Muscle of leg (tissue), 11 donors: ENCODE results near the gene CEP350. TPM values are rescaled to one million over a fixed set of nuclear protein-coding genes. Genes with fewer than 3 reads are reported as not detected.
A peak's percentile ranks its signal among the peaks of the same experiment; 100 is the strongest.

ENCODE experiments used
- DNase-seq: peaks from one replicate; pipeline ENCODE4 v3.0.0; 2013
- H3K27ac ChIP-seq: one replicate; pipeline ENCODE4 v1.5.1; 2013; ENCODE audit warnings: mild to moderate bottlenecking, low read length, control low read depth
- H3K27me3 ChIP-seq: one replicate; pipeline ENCODE4 v1.6.1; 2013; ENCODE audit warnings: low read length; ENCODE audit not compliant: control insufficient read depth, insufficient read depth
- H3K36me3 ChIP-seq: one replicate; pipeline ENCODE4 v1.6.1; 2013; ENCODE audit warnings: low read length; ENCODE audit not compliant: control insufficient read depth, insufficient read depth
- H3K4me1 ChIP-seq: one replicate; pipeline ENCODE4 v1.6.1; 2013; ENCODE audit warnings: low read length; ENCODE audit not compliant: control insufficient read depth, insufficient read depth
- H3K4me3 ChIP-seq: one replicate; pipeline ENCODE4 v1.5.1; 2013; ENCODE audit warnings: low read length, control low read depth
- H3K9me3 ChIP-seq: replicated peaks from 2 replicates; pipeline ENCODE4 v1.6.1; 2013; ENCODE audit warnings: low read depth, low read length; ENCODE audit not compliant: control insufficient read depth
- WGBS: methylation state at CpG from one replicate; pipeline ENCODE4 v1.1.5; 2013; ENCODE audit warnings: missing lambda C conversion rate; ENCODE audit not compliant: insufficient coverage; 5-methylcytosine and 5-hydroxymethylcytosine counted together
- polyA plus RNA-seq, 8 donors: library from polyadenylated mRNA; unstranded; fragments of 120-200 nt; gene quantifications; one replicate each; pipeline versions ENCODE4 v1.2.1 to v1.2.3, GENCODE V29; 2013; ENCODE audit warnings: inconsistent platforms in 1 of 8, low replicate concordance in 1 of 8; ENCODE audit not compliant: insufficient read length in 8 of 8, insufficient read depth in 1 of 8
- total RNA-seq: library from RNA; stranded (reverse); fragments of 120-200 nt; gene quantifications from one replicate; pipeline ENCODE4 v1.2.4, GENCODE V29; 2013

The CEP350 gene
- total and polyA plus RNA-seq, 9 donors = 15.8 to 59.3 (median 28.4) TPM

DNA sequence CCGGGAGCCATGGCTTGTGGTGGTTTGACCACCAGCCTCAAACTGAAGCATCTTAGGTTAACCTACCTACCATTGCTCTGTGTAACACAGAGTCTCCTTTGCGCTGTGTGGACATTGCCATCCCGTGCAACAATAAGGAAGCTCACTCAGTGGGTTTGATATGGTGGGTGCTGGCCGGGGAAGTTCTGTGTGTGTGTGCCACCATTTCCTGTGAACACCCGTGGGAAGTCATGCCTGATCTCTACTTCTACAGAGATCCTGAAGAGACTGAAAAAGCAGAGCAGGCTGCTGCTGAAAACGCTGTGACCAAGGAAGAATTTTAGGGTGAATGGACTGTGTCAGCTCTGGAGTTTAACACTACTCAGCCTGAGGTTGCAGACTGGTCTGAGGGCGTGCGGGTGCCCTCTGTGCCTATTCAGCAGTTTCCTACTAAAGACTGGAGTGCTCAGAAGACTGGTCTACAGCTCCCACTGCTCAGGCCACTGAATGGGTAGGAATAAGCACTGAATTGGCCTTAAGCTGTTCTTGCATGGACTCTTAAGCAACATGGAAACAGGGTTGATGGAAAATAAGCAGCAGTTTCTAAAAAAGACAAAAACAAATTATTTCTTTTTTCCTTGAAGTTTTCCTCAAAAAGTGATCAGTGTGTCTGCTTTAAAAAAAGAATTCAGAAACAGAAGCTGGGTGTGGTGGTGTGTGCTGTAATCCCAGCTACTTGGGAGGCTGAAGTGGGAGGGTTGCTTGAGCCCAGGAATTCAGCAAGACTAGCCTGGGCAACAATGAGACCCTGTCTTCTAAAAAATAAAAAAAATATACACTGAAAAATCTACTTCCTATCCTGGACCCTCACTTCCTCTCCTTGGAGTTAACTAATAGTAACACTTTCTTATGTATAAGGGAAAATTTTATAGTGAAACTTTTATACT, 14.6 kb downstream of the CEP350 start:
- Histone ChIP-seq H3K36me3 (peaks cover 11% of the 10 kb centered on the region), H3K9me3 (peaks cover 8% of the 10 kb centered on the region), H3K27me3 (no peaks in the 10 kb centered on the region), H3K4me3 (no peak overlapping the region), H3K4me1 (peaks cover 5% of the 10 kb centered on the region), H3K27ac (no peak overlapping the region)
- peak; percentile 6 for DNase-seq
- 81% methylated on average over 8 of the region's 8 CpGs for WGBS

DNA sequence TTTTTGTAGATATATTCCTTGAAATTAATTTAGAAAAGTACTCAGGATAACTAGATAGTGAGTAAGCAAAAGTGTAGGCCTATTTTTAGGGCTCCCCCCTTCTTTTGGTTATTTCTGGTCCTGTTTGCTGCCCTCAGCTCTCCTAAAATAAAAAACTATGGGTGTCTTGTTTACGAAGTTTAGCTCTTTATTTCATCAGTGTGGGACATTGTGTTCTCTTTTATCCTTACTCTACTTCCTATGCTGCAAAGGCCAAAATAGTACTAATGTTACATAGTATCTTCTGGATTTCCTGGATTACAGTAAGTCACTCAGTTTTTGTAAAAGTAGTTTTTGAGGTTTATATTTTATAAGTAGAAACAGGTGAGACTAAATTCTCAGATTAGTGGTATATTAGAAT, 15.4 kb downstream of the CEP350 start:
- H3K27me3 ChIP-seq = no peaks in the 10 kb centered on the region
- H3K4me1 ChIP-seq = peaks cover 5% of the 10 kb centered on the region
- H3K9me3 ChIP-seq = peaks cover 8% of the 10 kb centered on the region
- no peak overlapping the region for H3K4me3 ChIP-seq
- WGBS = no CpG with 5 or more reads among the region's 1 CpG
- H3K36me3 ChIP-seq = peaks cover 11% of the 10 kb centered on the region
- no peak overlapping the region for H3K27ac ChIP-seq
- no peak for DNase-seq

DNA sequence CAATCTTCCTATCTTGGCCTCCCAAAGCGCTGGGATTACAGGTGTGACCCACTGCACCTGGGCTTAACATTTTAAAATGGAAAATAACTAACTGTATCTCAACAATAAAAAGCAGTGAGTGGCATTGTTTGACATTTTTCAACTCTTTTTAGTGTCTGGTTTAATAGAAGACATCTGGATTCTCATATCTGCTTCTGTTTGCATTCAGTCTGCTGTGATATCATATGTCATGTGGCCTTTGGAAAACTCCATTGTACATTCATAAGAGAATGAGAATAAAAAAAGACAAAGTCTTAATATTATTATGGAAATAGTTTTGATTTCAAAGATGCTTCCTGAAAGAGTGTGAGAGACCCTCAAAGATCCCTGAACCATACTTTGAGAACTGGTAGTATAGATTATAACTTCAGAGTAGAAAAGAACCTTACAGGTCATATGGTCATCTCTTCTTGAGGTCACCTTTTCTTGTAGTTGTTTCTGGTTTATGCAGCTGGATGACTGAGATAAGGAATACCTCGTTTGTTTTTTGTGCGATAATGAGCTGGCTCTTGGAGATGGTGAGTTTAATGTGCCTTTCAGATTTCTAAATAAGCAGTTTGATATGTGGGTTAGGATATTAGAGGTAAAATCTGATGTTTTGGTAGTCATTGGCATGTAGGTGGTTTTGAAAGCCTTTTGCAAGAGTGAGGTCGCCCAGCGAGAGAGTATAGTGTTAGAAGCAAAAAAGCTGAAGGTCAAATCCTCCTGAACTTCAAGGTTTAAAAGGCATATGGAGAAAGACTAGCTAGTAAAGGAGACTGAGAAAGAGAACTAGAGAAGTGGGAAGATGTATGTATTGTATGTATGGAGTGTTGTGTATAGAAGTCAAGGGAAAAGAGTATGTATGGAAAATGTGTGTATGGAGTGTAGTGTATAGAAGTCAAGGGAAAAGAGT, 17.2 kb downstream of the CEP350 start:
- Histone ChIP-seq H3K36me3 (peaks cover 11% of the 10 kb centered on the region), H3K27ac (no peak overlapping the region), H3K4me3 (no peak overlapping the region), H3K27me3 (no peaks in the 10 kb centered on the region), H3K9me3 (no peaks in the 10 kb centered on the region), H3K4me1 (peaks cover 5% of the 10 kb centered on the region)
- no peak for DNase-seq
- WGBS = 98% methylated on average over 4 of the region's 5 CpGs

DNA sequence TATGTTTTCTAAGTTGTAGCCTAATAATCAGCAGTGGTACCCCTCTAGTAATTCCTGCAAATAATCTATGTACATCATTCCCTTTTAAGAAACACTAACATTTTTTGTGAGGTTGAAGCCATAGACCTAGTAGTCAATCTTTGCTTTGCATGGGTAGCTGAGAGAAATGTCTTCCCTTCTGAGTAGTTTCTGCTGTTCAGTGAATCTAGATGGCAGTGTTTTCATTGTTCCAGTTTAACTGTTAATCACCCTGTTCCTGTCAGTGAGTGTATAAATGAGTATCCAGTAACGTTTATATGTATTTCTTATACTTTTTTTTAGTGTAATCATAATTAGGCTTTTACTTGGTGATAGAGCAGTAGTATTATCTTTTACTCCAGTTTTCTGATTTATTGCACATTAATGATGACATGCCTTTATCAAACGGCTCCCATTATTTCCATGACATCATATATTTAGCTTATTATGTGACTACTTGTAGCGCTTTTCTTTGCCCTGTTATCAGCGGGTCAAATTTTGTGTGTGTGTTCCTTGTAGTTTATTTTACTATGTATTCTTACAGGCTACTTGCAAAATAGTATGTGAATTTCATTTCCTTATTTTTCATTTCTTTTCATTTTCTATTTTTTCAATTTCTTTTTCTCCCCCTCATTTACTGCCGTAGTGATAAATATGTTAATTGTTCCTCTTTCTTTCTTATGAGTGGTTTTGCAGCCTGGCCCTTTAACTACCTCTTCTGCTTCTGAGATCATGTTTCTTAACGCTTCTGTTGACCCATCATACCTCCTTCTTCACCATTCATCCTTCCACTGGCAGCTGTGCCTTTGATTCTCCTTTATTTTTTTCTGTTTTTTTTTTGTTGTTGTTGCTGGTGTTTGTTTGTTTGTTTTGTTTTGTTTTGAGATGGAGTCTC, 18.8 kb downstream of the CEP350 start:
- Histone ChIP-seq H3K9me3 (no peaks in the 10 kb centered on the region), H3K27ac (no peak overlapping the region), H3K36me3 (peaks cover 10% of the 10 kb centered on the region), H3K27me3 (no peaks in the 10 kb centered on the region), H3K4me1 (peaks cover 5% of the 10 kb centered on the region), H3K4me3 (no peak overlapping the region)
- no CpG with 5 or more reads among the region's 6 CpGs for WGBS
- DNase-seq = no peak

DNA sequence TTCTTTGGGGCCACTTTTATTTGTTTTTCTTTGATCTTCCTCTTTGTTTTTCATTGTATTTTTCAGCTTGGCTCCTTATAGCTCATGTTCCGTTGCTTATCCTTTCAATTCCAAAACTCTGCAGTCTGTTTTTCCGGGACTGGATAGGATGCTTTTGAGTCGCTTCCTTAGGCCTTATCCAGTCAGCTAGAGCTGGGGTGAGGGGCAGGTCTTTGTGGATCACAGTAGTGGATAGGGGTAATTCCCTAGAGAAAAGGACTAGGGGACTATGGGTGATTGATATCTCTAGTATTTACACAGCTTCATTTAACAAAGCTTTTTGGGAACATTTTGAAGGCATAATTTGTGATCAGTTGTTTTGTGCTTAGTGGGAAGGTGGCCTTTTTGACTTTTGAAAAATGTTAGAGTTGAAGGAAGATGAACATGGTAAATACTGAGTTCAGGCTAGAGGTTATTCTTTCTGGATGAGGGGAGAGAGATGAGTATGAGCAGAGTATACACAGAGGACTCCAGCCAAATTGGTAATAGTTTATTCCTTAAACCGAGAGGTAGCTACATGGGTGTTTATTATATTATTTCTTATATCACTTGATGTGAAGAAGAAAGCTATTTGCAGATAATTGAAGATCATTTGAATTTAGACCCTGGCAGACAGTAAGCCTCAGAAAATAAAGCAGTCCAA, 22.5 kb downstream of the CEP350 start:
- H3K27me3 ChIP-seq = no peaks in the 10 kb centered on the region
- no peak for DNase-seq
- no peak overlapping the region for H3K4me3 ChIP-seq
- H3K4me1 ChIP-seq = no peaks in the 10 kb centered on the region
- no peaks in the 10 kb centered on the region for H3K36me3 ChIP-seq
- H3K27ac ChIP-seq = no peak overlapping the region
- 67% methylated on average over 1 of the region's 4 CpGs for WGBS
- H3K9me3 ChIP-seq = peaks cover 4% of the 10 kb centered on the region

DNA sequence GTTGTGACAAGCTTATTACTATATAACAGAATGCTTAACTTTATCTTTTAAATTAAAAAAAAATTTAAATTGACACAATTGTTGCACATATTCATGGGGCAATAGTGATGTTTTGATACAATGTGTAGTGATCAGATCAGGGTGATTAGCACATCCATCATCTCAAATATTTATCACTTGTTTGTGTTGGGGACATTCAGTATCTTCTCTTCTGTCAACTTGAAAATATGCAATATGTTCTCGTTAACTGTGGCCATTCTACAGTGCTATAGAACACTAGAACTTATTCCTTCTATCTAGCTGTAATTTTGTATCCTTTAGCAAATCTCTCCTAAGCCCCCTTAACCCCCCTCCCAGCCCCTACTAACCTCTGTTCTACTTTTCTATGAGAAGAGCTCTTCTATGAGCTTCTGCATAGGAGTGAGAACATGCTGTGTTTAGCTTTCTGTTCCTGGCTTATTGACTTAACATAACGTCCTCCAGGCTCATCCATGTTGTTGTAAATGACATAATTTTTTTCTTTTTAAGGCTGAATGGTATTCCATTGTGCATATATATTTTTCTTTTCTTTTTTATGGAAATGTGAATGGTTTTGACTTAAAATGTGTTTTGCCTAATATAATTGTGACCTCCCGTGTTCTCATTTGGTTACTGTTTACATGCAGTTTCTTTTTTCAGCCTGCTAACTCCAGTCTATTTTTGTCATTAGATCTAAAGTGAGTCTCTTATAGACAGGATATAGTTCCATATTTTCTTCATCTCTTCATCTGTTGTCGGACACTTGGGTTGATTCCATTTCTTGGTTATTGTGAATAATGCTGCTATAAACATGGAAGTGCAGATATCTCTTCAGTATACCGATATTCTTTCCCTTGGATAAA, 23.8 kb downstream of the CEP350 start:
- no peaks in the 10 kb centered on the region for H3K4me1 ChIP-seq
- no peaks in the 10 kb centered on the region for H3K36me3 ChIP-seq
- no CpG with 5 or more reads among the region's 5 CpGs for WGBS
- H3K27ac ChIP-seq = no peak overlapping the region
- no peak overlapping the region for H3K4me3 ChIP-seq
- peaks cover 4% of the 10 kb centered on the region for H3K9me3 ChIP-seq
- DNase-seq = no peak
- no peaks in the 10 kb centered on the region for H3K27me3 ChIP-seq

DNA sequence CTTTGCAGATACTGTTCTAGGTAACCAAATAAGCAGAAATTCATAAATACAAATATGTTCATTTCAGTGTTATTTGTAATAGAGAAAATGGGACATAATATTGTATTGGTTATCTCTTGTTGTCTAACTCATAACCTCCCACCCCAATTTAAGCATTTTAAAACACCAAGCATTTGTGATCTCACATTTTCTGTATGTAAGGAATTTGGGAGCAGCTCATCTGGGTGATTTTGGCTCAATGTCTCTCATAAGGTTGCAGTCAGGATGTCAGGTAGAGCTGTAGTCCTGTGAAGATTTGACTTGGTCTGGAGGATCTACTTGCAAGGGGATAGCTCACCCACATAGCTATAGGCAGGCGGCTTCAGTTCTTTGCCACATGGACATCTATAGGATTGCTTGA, 29.5 kb downstream of the CEP350 start:
- Histone ChIP-seq H3K9me3 (peaks cover 4% of the 10 kb centered on the region), H3K27me3 (no peaks in the 10 kb centered on the region), H3K4me3 (no peak overlapping the region), H3K36me3 (peaks cover 4% of the 10 kb centered on the region), H3K4me1 (no peaks in the 10 kb centered on the region), H3K27ac (no peak overlapping the region)
- no peak for DNase-seq
- no CpG with 5 or more reads among the region's 1 CpG for WGBS

DNA sequence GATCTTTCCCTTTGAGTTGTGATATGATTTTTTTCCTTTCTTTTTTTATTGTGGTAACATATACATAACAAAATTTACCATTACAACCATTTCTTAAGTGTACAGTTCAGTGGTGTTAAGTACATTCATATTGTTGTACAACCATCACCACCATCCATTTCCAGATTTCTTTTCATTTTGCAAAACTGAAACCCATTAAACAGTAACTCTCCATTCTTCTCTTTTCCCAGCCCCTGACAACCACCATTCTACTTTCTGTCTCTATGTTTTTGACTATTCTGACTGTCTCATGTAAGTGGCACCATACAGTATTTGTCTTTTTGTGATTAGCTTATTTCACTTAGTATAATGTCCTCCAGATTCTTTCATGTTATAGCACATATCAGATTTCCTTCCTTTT, 30.3 kb downstream of the CEP350 start:
- Histone ChIP-seq H3K9me3 (no peaks in the 10 kb centered on the region), H3K4me1 (no peaks in the 10 kb centered on the region), H3K4me3 (no peak overlapping the region), H3K27me3 (no peaks in the 10 kb centered on the region), H3K36me3 (peaks cover 4% of the 10 kb centered on the region), H3K27ac (no peak overlapping the region)
- no peak for DNase-seq

DNA sequence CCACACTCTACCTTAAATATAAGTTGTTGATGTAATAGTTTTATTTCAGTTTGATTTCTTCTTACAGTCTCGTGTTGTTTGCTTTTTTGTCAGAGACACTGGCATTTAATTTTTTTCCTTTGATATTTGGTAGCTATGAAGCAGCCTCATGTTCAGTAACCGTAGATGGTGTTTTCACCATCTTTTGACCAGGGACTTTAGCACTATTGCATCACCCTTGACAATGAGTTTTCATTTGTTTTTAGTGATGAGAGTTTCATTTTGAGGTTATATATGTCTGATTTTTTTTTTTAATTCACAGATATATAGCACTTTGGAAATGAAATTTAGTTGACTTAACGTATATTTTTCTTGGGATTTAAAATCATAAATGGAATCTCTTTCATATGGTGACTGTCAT, 36.2 kb downstream of the CEP350 start:
- peaks cover 16% of the 10 kb centered on the region for H3K36me3 ChIP-seq
- H3K4me3 ChIP-seq = no peak overlapping the region
- no CpG with 5 or more reads among the region's 3 CpGs for WGBS
- no peaks in the 10 kb centered on the region for H3K27me3 ChIP-seq
- H3K27ac ChIP-seq = no peak overlapping the region
- H3K9me3 ChIP-seq = no peaks in the 10 kb centered on the region
- no peaks in the 10 kb centered on the region for H3K4me1 ChIP-seq
- DNase-seq = no peak
